GM19324 (cell line): ENCODE results near the gene TEX28.
"Not testable (repeated sequence)": the region's sequence is repeated elsewhere in the genome, so short reads cannot be mapped to it uniquely, and the experiment has no call there.

ENCODE experiments used
- ATAC-seq: cut with Tn5 transposase; IDR thresholded peaks from one replicate; pipeline ENCODE4 v1.9.1; 2021; ENCODE audit warnings: mild to moderate bottlenecking, moderate library complexity; ENCODE audit not compliant: unreplicated experiment, low FRiP score

Gene TEX28

GRCh38 chrX:154248076-154248475, 46.8 kb downstream of the TEX28 start:
- not testable (repeated sequence) for ATAC-seq

GRCh38 chrX:154247377-154248045, 47.4 kb downstream of the TEX28 start:
- peak; percentile 58 for ATAC-seq

- not testable (repeated sequence) for ATAC-seq
Observed at GRCh38 chrX:154239982-154240503, 54.9 kb downstream of the TEX28 start.

DNA sequence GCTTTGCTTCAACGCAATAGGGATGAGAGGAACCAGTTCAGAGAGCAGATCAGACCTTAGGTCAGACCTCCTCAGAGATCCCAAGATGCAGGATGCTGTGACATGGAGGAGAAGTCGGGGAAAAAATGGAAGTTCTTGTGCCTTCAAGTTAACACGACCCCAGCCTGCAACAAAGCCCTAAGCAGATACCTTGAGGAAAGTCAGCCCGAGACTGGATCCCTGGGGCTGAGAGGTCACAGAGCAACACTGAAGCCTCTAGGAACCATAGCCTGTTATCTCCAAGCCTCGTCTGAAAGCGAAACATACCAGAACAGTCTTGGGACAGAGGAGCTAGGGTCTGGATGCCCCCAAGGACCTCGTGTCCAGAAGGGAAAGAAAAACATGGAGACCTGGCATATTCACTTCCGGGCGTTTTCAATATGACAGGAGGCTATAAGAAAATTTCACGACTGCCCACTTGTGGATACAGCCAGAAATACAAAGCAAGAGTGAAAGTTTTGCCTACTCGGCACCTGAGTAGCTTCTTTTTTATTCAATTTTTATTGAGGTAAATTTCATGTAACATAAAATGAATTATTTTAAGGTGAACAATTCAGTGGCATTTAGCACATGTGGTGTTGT, 55.9 kb downstream of the TEX28 start:
- ATAC-seq, result not testable (repeated sequence)

- ATAC-seq, result not testable (repeated sequence)
Observed at GRCh38 chrX:154233620-154234019, 61.3 kb downstream of the TEX28 start.

DNA sequence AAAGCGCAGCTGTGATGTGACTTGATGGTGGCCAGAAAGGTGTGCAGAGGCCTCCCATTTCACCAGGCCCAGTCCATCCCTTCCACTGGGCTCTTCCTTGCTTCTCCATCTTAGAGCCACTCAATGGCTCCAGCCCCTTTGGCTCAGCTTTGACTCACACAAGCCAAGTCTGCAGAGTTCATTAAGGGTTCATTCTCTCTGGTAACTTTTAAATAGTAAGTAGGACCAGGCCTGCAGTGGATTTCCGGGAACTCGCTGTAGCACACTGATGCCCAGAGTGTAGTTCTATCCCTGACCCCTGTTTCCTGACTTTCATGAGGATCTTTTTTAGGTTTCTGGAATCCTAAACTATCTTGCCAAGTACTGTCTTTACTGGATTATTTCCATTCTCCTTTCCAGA, 63.5 kb downstream of the TEX28 start:
- not testable (repeated sequence) for ATAC-seq

GRCh38 chrX:154226706-154227105, 68.2 kb downstream of the TEX28 start:
- not testable (repeated sequence) for ATAC-seq

DNA sequence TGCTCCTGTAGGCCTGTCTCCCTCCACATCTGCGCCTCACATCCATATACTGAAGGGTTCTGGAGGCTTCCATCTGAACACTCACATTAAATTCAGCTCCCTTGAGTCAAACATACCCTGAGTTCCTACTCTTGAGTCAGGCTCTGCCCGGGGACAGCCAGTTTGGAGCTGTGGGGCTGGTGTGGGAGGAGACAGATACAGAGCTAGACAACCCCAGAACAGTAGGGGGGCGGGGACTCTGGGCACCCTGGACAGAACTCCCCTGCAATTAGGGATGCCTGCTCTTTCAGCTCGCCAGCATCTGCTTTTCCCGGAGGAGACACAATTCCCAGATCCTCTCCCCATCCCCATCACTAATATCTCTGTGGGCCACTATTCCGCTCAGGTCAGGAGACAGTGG, 69.6 kb downstream of the TEX28 start:
- ATAC-seq, result not testable (repeated sequence)
